ENCODE data around the gene RTRAF. TPM values are rescaled to one million over a fixed set of nuclear protein-coding genes. Genes with fewer than 3 reads are reported as not detected.
A peak's percentile ranks its signal among the peaks of the same experiment; 100 is the strongest.

Gene RTRAF
- total RNA-seq, 4 donors from 2014 or later: 16.7 to 50.7 (median 35.7) TPM

GRCh38 chr14:52020866-52021717 is 31.7 kb downstream of the RTRAF start:
- no peak overlapping the region for H3K4me3 ChIP-seq
- 48 to 52% methylated on average over 7 of the region's 7 CpGs for WGBS, 2 donors
- TF ChIP-seq POLR2A (IDR thresholded peaks at IDR 0.05): no peak
- no peak for TF ChIP-seq CTCF (IDR thresholded peaks at IDR 0.05)
- TF ChIP-seq EP300 (IDR thresholded peaks at IDR 0.05): no peak
- peak overlapping the region in 2 of 4 donors; percentile 54 to 57 for H3K27ac ChIP-seq
- H3K9me3 ChIP-seq: no peaks in the 10 kb centered on the region
- peaks cover 0 to 76% (median 5%) of the 10 kb centered on the region in 4 donors for H3K4me1 ChIP-seq
- no peaks in the 10 kb centered on the region for H3K27me3 ChIP-seq
- peaks cover 0 to 42% (median 0%) of the 10 kb centered on the region in 3 donors for H3K36me3 ChIP-seq
- no peak for DNase-seq (ENCODE audit: low spot score in 2 of 2)

- peaks cover 0 to 79% (median 6%) of the 10 kb centered on the region in 4 donors for H3K4me1 ChIP-seq
- H3K27me3 ChIP-seq: no peaks in the 10 kb centered on the region
- H3K9me3 ChIP-seq: no peaks in the 10 kb centered on the region
- H3K27ac ChIP-seq: peak overlapping the region in 1 of 4 donors; percentile 54
- no peak for DNase-seq (ENCODE audit: low spot score in 2 of 2)
- peaks cover 0 to 50% (median 0%) of the 10 kb centered on the region in 3 donors for H3K36me3 ChIP-seq
- 46 to 67% methylated on average over 6 of the region's 6 CpGs for whole genome bisulfite sequencing, 2 donors
- no peak for TF ChIP-seq POLR2A (IDR thresholded peaks at IDR 0.05)
- no peak for TF ChIP-seq EP300 (IDR thresholded peaks at IDR 0.05)
- TF ChIP-seq CTCF (IDR thresholded peaks at IDR 0.05): no peak
- H3K4me3 ChIP-seq: no peak overlapping the region
Measured at GRCh38 chr14:52021957-52022600, 32.7 kb downstream of the RTRAF start.

- Histone ChIP-seq H3K36me3 (peaks cover 0 to 58% (median 2%) of the 10 kb centered on the region in 3 donors), H3K27me3 (no peaks in the 10 kb centered on the region), H3K4me3 (no peak overlapping the region), H3K27ac (peak overlapping the region in 1 of 4 donors; percentile 42), H3K9me3 (no peaks in the 10 kb centered on the region), H3K4me1 (peaks cover 0 to 71% (median 6%) of the 10 kb centered on the region in 4 donors)
- no peak for DNase-seq (ENCODE audit: low spot score in 2 of 2)
- TF ChIP-seq CTCF (IDR thresholded peaks at IDR 0.05) (no peak), EP300 (IDR thresholded peaks at IDR 0.05) (no peak), POLR2A (IDR thresholded peaks at IDR 0.05) (no peak)
- WGBS, 2 donors: 0 to 48% methylated on average over 1 of the region's 1 CpG
Measured at GRCh38 chr14:52023518-52023917, 34.2 kb downstream of the RTRAF start.

GRCh38 chr14:52025310-52025709 is 36.0 kb downstream of the RTRAF start:
- H3K27ac ChIP-seq: peak overlapping the region in 2 of 4 donors; percentile 21 to 51
- peaks cover 0 to 53% (median 2%) of the 10 kb centered on the region in 3 donors for H3K36me3 ChIP-seq

More at GRCh38 chr14:52025310-52025709, 36.0 kb downstream of the RTRAF start:
- TF ChIP-seq EP300 (IDR thresholded peaks at IDR 0.05): no peak
- TF ChIP-seq CTCF (IDR thresholded peaks at IDR 0.05): no peak
- no peak for TF ChIP-seq POLR2A (IDR thresholded peaks at IDR 0.05)
- Histone ChIP-seq H3K4me1 (peaks cover 0 to 63% (median 6%) of the 10 kb centered on the region in 4 donors), H3K9me3 (no peaks in the 10 kb centered on the region), H3K4me3 (no peak overlapping the region), H3K27me3 (no peaks in the 10 kb centered on the region)
- DNase-seq (ENCODE audit: low spot score in 2 of 2): no peak

All from tibial nerve (tissue), 4 donors.